ENCODE measurements around the gene EDN1.

The EDN1 gene

GRCh38 chr6:12289933-12290820, at the start of gene EDN1:
Gene EDN1, plus strand, starts transcription at chr6:12290361. Its CDS starts 269 bp downstream, at chr6:12290630.
- peak; percentile 71 for DNase-seq
- ATAC-seq, result peak; percentile 86

- DNase-seq, result no peak
- ATAC-seq, result peak; percentile 88
Observed at GRCh38 chr6:12241493-12242175, 48.5 kb upstream of the EDN1 start.

GRCh38 chr6:12243169-12243568, 47.0 kb upstream of the EDN1 start:
- no peak for ATAC-seq
- DNase-seq, result no peak

- no peak for ATAC-seq
Observed at GRCh38 chr6:12245360-12245759, 44.8 kb upstream of the EDN1 start.

GRCh38 chr6:12245763-12246718, 44.1 kb upstream of the EDN1 start:
- ATAC-seq (no peak), DNase-seq (no peak)

More at GRCh38 chr6:12245360-12245759, 44.8 kb upstream of the EDN1 start:
- no peak for DNase-seq

- no peak for ATAC-seq
Observed at GRCh38 chr6:12246900-12247299, 43.3 kb upstream of the EDN1 start.

GRCh38 chr6:12249541-12250382, 40.4 kb upstream of the EDN1 start:
- ATAC-seq (no peak), DNase-seq (no peak)

More at GRCh38 chr6:12246900-12247299, 43.3 kb upstream of the EDN1 start:
- DNase-seq, result no peak

- ATAC-seq, result no peak
- no peak for DNase-seq
Observed at GRCh38 chr6:12250383-12250770, 39.8 kb upstream of the EDN1 start.

- no peak for DNase-seq
Observed at GRCh38 chr6:12254210-12254609, 36.0 kb upstream of the EDN1 start.

GRCh38 chr6:12258191-12258590, 32.0 kb upstream of the EDN1 start:
- DNase-seq, result no peak

More at GRCh38 chr6:12254210-12254609, 36.0 kb upstream of the EDN1 start:
- ATAC-seq, result no peak

GRCh38 chr6:12258591-12259075, 31.5 kb upstream of the EDN1 start:
- no peak for ATAC-seq
- no peak for DNase-seq

More at GRCh38 chr6:12258191-12258590, 32.0 kb upstream of the EDN1 start:
- no peak for ATAC-seq

GRCh38 chr6:12260458-12261093, 29.6 kb upstream of the EDN1 start:
- no peak for ATAC-seq
- no peak for DNase-seq

GRCh38 chr6:12261502-12261901, 28.7 kb upstream of the EDN1 start:
- ATAC-seq (no peak), DNase-seq (no peak)

GRCh38 chr6:12262236-12263061, 27.7 kb upstream of the EDN1 start:
- DNase-seq, result no peak
- ATAC-seq, result no peak

GRCh38 chr6:12263403-12263802, 26.8 kb upstream of the EDN1 start:
- ATAC-seq (no peak), DNase-seq (no peak)

- DNase-seq (no peak), ATAC-seq (no peak)
Observed at GRCh38 chr6:12264671-12265070, 25.5 kb upstream of the EDN1 start.

- DNase-seq (no peak), ATAC-seq (no peak)
Observed at GRCh38 chr6:12265296-12265695, 24.9 kb upstream of the EDN1 start.

GRCh38 chr6:12265791-12266190, 24.4 kb upstream of the EDN1 start:
- no peak for ATAC-seq
- no peak for DNase-seq

- DNase-seq (no peak), ATAC-seq (peak; percentile 77)
Observed at GRCh38 chr6:12266571-12266970, 23.6 kb upstream of the EDN1 start.

- no peak for ATAC-seq
- DNase-seq, result no peak
Observed at GRCh38 chr6:12269110-12269509, 21.1 kb upstream of the EDN1 start.

Measured in stimulated activated naive CD8-positive, alpha-beta T cell treated with anti-CD3 and anti-CD28 coated beads, Interleukin-15, Interleukin-2, amounts not matched to agents 100 U/mL and 50 U/mL, for 24 hours (primary cell).